ENCODE data around the gene DYNLT5. TPM values are rescaled to one million over a fixed set of nuclear protein-coding genes. Genes with fewer than 3 reads are reported as not detected.

Gene DYNLT5
- polyA plus RNA-seq, 1 of the 3 experiments (the other 2 are of a cell fraction) = not detected

DNA sequence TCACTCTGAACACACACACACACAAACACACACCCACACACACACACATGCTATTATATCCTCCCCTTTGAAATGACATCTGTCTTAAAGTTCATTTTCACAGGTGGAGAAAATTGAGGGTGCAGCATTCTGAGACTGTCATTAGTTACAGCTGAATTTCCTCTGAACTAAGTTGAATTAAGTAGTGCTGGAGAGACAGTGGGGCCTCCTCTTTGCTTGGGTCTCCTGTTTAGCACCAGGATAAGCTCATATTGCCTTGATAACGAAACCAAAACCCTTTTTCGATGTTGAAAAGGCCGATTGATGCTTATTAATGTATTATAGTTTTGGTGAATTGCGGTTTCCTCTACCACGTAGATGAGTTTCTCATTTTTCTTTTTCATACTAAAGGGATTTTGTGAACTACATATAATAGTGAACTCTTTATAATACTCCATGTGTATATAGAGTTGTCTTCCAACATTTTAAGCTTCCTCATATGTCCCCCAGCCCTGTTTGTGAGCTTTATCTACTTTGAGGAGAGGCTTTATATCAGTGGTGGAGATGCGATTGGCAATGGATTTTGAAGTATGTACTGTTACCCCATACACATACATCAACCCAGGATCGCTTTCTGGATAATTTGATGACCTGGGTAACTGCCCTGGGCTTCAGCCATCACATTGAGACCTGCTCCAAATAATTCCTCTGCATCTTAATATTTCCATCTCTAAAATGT, 17.4 kb downstream of the DYNLT5 start:
- no peak overlapping the region for H2AFZ ChIP-seq (ENCODE audit: low read depth)
- CTCF ChIA-PET = interaction anchor here (0.9 to 1.2 kb wide), 2 partner anchors 160 to 379 kb away, joined by 3 to 5 read pairs; no protein-coding TSS in a partner anchor

More for the DNA sequence above, 17.4 kb downstream of the DYNLT5 start:
- Histone ChIP-seq H3K79me2 (ENCODE audit: insufficient read depth) (no peaks in the 10 kb centered on the region), H3K4me3 (ENCODE audit: low read depth in 2 of 2, low read length in 1 of 2) (no peak overlapping the region), H3K9me3 (no peaks in the 10 kb centered on the region), H3F3A (replicated peaks; ENCODE audit: insufficient read depth) (no peaks in the 10 kb centered on the region), H3K27ac (ENCODE audit: low read depth in 2 of 2, low read length in 1 of 2) (no peak overlapping the region), H3K36me3 (replicated peaks in 1 of 2; ENCODE audit: control insufficient read depth in 1 of 2, insufficient read depth in 2 of 2, low read length in 1 of 2) (no peaks in the 10 kb centered on the region), H3K9ac (no peak overlapping the region), H3K9me2 (no peaks in the 10 kb centered on the region), H3K4me2 (no peak overlapping the region), H3K27me3 (ENCODE audit: insufficient read depth) (no peaks in the 10 kb centered on the region), H4K20me1 (ENCODE audit: insufficient read depth) (no peaks in the 10 kb centered on the region), H3K4me1 (ENCODE audit: control insufficient read depth in 1 of 2, insufficient read depth in 2 of 2, low read depth in 1 of 2, low read length in 1 of 2) (no peaks in the 10 kb centered on the region; a peak in 1 of 4 replicates)
- POLR2A ChIA-PET = no interaction called here
- 80% methylated on average over 7 of the region's 7 CpGs for WGBS (ENCODE audit: low lambda C conversion rate)
- DNase-seq = no peak
- no peak for TF ChIP-seq SMC3 (IDR thresholded peaks at IDR 0.05; ENCODE audit: low read depth, low read length)
- TF ChIP-seq TCF12 (IDR thresholded peaks at IDR 0.05) = no peak
- TF ChIP-seq FOSL2 (IDR thresholded peaks at IDR 0.05; ENCODE audit: borderline replicate concordance, low read depth) = no peak
- no peak for TF ChIP-seq POLR2AphosphoS5 (IDR thresholded peaks at IDR 0.05; ENCODE audit: low read depth, low read length)
- TF ChIP-seq GATA2 (CRISPR knock-in tag; IDR thresholded peaks at IDR 0.05) = no peak
- TF ChIP-seq MEF2A (IDR thresholded peaks at IDR 0.05; ENCODE audit: borderline replicate concordance, low read depth) = no peak
- TF ChIP-seq TEAD4 (IDR thresholded peaks at IDR 0.05; ENCODE audit: borderline replicate concordance, insufficient read depth) = no peak
- TF ChIP-seq RCOR1 (IDR thresholded peaks at IDR 0.05; ENCODE audit: low read length) = no peak
- no peak for TF ChIP-seq CHD2 (IDR thresholded peaks at IDR 0.05; ENCODE audit: low read length, partially characterized antibody)
- TF ChIP-seq RFX5 (IDR thresholded peaks at IDR 0.05; ENCODE audit: low read length) = no peak
- TF ChIP-seq, protein P1, sequence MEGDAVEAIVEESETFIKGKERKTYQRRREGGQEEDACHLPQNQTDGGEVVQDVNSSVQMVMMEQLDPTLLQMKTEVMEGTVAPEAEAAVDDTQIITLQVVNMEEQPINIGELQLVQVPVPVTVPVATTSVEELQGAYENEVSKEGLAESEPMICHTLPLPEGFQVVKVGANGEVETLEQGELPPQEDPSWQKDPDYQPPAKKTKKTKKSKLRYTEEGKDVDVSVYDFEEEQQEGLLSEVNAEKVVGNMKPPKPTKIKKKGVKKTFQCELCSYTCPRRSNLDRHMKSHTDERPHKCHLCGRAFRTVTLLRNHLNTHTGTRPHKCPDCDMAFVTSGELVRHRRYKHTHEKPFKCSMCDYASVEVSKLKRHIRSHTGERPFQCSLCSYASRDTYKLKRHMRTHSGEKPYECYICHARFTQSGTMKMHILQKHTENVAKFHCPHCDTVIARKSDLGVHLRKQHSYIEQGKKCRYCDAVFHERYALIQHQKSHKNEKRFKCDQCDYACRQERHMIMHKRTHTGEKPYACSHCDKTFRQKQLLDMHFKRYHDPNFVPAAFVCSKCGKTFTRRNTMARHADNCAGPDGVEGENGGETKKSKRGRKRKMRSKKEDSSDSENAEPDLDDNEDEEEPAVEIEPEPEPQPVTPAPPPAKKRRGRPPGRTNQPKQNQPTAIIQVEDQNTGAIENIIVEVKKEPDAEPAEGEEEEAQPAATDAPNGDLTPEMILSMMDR (IDR thresholded peaks at IDR 0.05) = no peak
- TF ChIP-seq ELF1 (IDR thresholded peaks at IDR 0.05) = no peak
- TF ChIP-seq TAF1 (IDR thresholded peaks at IDR 0.05; ENCODE audit: borderline replicate concordance, low read depth, low read length) = no peak
- TF ChIP-seq, protein P2, sequence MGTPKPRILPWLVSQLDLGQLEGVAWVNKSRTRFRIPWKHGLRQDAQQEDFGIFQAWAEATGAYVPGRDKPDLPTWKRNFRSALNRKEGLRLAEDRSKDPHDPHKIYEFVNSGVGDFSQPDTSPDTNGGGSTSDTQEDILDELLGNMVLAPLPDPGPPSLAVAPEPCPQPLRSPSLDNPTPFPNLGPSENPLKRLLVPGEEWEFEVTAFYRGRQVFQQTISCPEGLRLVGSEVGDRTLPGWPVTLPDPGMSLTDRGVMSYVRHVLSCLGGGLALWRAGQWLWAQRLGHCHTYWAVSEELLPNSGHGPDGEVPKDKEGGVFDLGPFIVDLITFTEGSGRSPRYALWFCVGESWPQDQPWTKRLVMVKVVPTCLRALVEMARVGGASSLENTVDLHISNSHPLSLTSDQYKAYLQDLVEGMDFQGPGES (IDR thresholded peaks at IDR 0.05; ENCODE audit: low read depth, low read length) = no peak
- TF ChIP-seq, protein P3, sequence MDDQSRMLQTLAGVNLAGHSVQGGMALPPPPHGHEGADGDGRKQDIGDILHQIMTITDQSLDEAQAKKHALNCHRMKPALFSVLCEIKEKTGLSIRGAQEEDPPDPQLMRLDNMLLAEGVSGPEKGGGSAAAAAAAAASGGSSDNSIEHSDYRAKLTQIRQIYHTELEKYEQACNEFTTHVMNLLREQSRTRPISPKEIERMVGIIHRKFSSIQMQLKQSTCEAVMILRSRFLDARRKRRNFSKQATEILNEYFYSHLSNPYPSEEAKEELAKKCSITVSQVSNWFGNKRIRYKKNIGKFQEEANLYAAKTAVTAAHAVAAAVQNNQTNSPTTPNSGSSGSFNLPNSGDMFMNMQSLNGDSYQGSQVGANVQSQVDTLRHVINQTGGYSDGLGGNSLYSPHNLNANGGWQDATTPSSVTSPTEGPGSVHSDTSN (IDR thresholded peaks at IDR 0.05) = no peak
- TF ChIP-seq NRF1 (IDR thresholded peaks at IDR 0.05; ENCODE audit: low read depth, low read length) = no peak
- no peak for TF ChIP-seq NFIC (IDR thresholded peaks at IDR 0.05; ENCODE audit: borderline replicate concordance)
